NCI-H2107 (cell line): ENCODE data around the gene AIF1.
"Not testable (repeated sequence)": the region's sequence is repeated elsewhere in the genome, so short reads cannot be mapped to it uniquely, and the experiment has no call there.

Source experiments
- DNase-seq: peaks from one replicate; lab custom pipeline; 2025; lab: John Stamatoyannopoulos, UW

The AIF1 gene

GRCh38 chr6:31580807-31581433, 34.1 kb upstream of the AIF1 start:
- peak; percentile 11 for DNase-seq

GRCh38 chr6:31581434-31582229, 33.4 kb upstream of the AIF1 start:
- DNase-seq = no peak

- DNase-seq = no peak
These were observed 32.8 kb upstream of the AIF1 start, which contains the start of gene LTB for GRCh38 chr6:31582230-31582643. Gene LTB (minus strand): TSS chr6:31582424. CDS start chr6:31582417, 7 bp downstream.

GRCh38 chr6:31585491-31585890, 29.5 kb upstream of the AIF1 start:
- DNase-seq = no peak

- DNase-seq = no peak
These were observed 29.0 kb upstream of the AIF1 start, which contains the start of gene LST1 for GRCh38 chr6:31586008-31586407. Gene LST1 (plus strand): TSS chr6:31586277. CDS start chr6:31587300, 1,023 bp downstream.

GRCh38 chr6:31586599-31587281, 28.3 kb upstream of the AIF1 start:
- DNase-seq = no peak

GRCh38 chr6:31587791-31588777, 26.9 kb upstream of the AIF1 start:
- DNase-seq = no peak

- no peak for DNase-seq
These were observed 26.0 kb upstream of the AIF1 start for GRCh38 chr6:31588871-31589650.

- not testable (repeated sequence) for DNase-seq
These were observed 24.3 kb upstream of the AIF1 start for GRCh38 chr6:31590691-31591090.

- DNase-seq = no peak
These were observed 22.6 kb upstream of the AIF1 start for GRCh38 chr6:31592396-31592771.

GRCh38 chr6:31597006-31597405, 18.0 kb upstream of the AIF1 start:
- DNase-seq = no peak

- no peak for DNase-seq
These were observed 7.7 kb upstream of the AIF1 start for GRCh38 chr6:31607317-31607716.

- no peak for DNase-seq
These were observed 5.3 kb upstream of the AIF1 start for GRCh38 chr6:31609519-31610406.

- no peak for DNase-seq
These were observed 4.1 kb upstream of the AIF1 start for GRCh38 chr6:31610968-31611367.

- no peak for DNase-seq
These were observed 887 bp upstream of the AIF1 start for GRCh38 chr6:31614075-31614619.

GRCh38 chr6:31615748-31616147, 714 bp downstream of the AIF1 start:
- DNase-seq = no peak

- no peak for DNase-seq
These were observed 2.0 kb downstream of the AIF1 start for GRCh38 chr6:31617010-31617409.

GRCh38 chr6:31619805-31620585, 5.0 kb downstream of the AIF1 start:
- DNase-seq = peak; percentile 84
